Measurements from ENCODE around the gene PTPN6.

PTPN6 gene

GRCh38 chr12:6917491-6918231 lies 33.5 kb upstream of the PTPN6 start:
- Histone ChIP-seq H3K4me3 (replicated peaks; ENCODE audit: insufficient read depth, low read length) (no peak overlapping the region), H3K27ac (replicated peaks) (no peak overlapping the region), H3K27me3 (ENCODE audit: insufficient read depth, poor library complexity, severe bottlenecking) (peaks cover 20% of the 10 kb centered on the region)
- TF ChIP-seq CTCF (IDR thresholded peaks at IDR 0.05; ENCODE audit: insufficient read depth, low read length): no peak
- TF ChIP-seq POLR2AphosphoS5 (IDR thresholded peaks at IDR 0.05; ENCODE audit: low read depth): no peak
- TF ChIP-seq GABPA (IDR thresholded peaks at IDR 0.05; ENCODE audit: low read depth): no peak
- TF ChIP-seq SPI1 (IDR thresholded peaks at IDR 0.05; ENCODE audit: borderline replicate concordance, low read depth): no peak
- no peak for TF ChIP-seq REST (IDR thresholded peaks at IDR 0.05; ENCODE audit: insufficient replicate concordance, low read depth)
- no peak for DNase-seq (ENCODE audit: low read depth in 1 of 2, low spot score in 1 of 2)

GRCh38 chr12:6919588-6919987 lies 31.6 kb upstream of the PTPN6 start:
- Histone ChIP-seq H3K27ac (replicated peaks) (no peak overlapping the region), H3K4me3 (replicated peaks; ENCODE audit: insufficient read depth, low read length) (no peak overlapping the region), H3K27me3 (ENCODE audit: insufficient read depth, poor library complexity, severe bottlenecking) (peaks cover 11% of the 10 kb centered on the region)
- TF ChIP-seq POLR2AphosphoS5 (IDR thresholded peaks at IDR 0.05; ENCODE audit: low read depth) (no peak), SPI1 (IDR thresholded peaks at IDR 0.05; ENCODE audit: borderline replicate concordance, low read depth) (peak; percentile 16; the same call in 1 of the 2 replicates)
- no peak for DNase-seq (ENCODE audit: low read depth in 1 of 2, low spot score in 1 of 2)

- Histone ChIP-seq H3K4me3 (replicated peaks; ENCODE audit: insufficient read depth, low read length) (no peak overlapping the region), H3K27ac (replicated peaks) (no peak overlapping the region), H3K27me3 (ENCODE audit: insufficient read depth, poor library complexity, severe bottlenecking) (no peaks in the 10 kb centered on the region)
- no peak for DNase-seq (ENCODE audit: low read depth in 1 of 2, low spot score in 1 of 2)
- no peak for TF ChIP-seq POLR2AphosphoS5 (IDR thresholded peaks at IDR 0.05; ENCODE audit: low read depth)
- no peak for TF ChIP-seq REST (IDR thresholded peaks at IDR 0.05; ENCODE audit: insufficient replicate concordance, low read depth)
- TF ChIP-seq CTCF (IDR thresholded peaks at IDR 0.05; ENCODE audit: insufficient read depth, low read length): no peak
- no peak for TF ChIP-seq GABPA (IDR thresholded peaks at IDR 0.05; ENCODE audit: low read depth)
- no peak for TF ChIP-seq SPI1 (IDR thresholded peaks at IDR 0.05; ENCODE audit: borderline replicate concordance, low read depth)
These were observed 29.6 kb upstream of the PTPN6 start for GRCh38 chr12:6921539-6921938.

GRCh38 chr12:6921996-6922946 lies 28.9 kb upstream of the PTPN6 start:
- H3K4me3 ChIP-seq (replicated peaks; ENCODE audit: insufficient read depth, low read length): no peak overlapping the region
- H3K27ac ChIP-seq (replicated peaks): no peak overlapping the region
- no peaks in the 10 kb centered on the region for H3K27me3 ChIP-seq (ENCODE audit: insufficient read depth, poor library complexity, severe bottlenecking)
- DNase-seq (ENCODE audit: low read depth in 1 of 2, low spot score in 1 of 2): peak in 1 of 2 experiments; percentile 51
- TF ChIP-seq GABPA (IDR thresholded peaks at IDR 0.05; ENCODE audit: low read depth) (no peak), SPI1 (IDR thresholded peaks at IDR 0.05; ENCODE audit: borderline replicate concordance, low read depth) (peak; percentile 90)
